Epithelial cell of proximal tubule (primary cell): Measurements from ENCODE around the gene MCF2L2. TPM values are rescaled to one million over a fixed set of nuclear protein-coding genes. Genes with fewer than 3 reads are reported as not detected.

Experiments
- DNase-seq: peaks from one replicate; pipeline ENCODE4 v3.0.0-alpha.2; 2011; ENCODE audit warnings: low read depth
- H3K4me3 ChIP-seq: 2 replicates; pipeline ENCODE4 v1.5.1; 2011; ENCODE audit warnings: low read depth, mild to moderate bottlenecking, low read length
- CTCF ChIP-seq: conservative IDR thresholded peaks from 2 replicates; pipeline ENCODE4 v1.5.1; 2012; ENCODE audit warnings: low read depth, mild to moderate bottlenecking, low read length
- total RNA-seq: library from RNA; depleted of rRNA; stranded (reverse); fragments of >200 nt; gene quantifications from 2 replicates; pipeline ENCODE4 v1.2.3, GENCODE V29; 2015

The MCF2L2 gene
- total RNA-seq, 1 donor from 2014 or later = 0.58 TPM

- no peak for TF ChIP-seq CTCF
- no peak overlapping the region for H3K4me3 ChIP-seq
- DNase-seq = no peak
Measured at GRCh38 chr3:183189641-183190040, 238.8 kb downstream of the MCF2L2 start.

DNA sequence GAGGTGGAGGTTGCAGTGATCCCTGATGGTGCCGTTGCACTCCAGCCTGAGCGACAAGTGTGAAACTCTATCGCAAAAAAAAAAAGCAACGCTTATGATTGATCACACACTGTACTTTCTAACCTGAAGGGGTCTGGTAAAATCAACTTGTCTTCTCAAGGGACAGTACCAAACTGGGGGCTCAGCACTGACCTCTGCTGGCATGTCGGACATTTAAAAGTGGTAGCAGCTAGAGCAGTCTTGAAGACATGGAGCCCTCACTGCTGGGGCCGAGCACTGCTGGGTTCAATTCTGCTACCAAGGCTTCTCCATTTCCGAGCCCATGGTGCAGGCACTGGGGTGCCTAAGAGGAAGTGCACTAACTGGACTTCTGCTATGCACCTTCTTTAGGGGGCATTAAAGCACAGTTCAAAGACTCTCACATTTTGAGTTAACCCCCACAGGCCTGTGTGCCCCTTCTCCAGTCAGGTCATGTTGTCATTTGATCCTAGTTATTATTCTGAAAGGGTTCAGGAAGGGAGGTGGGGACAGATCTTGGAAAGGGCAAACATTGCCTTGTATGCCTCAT, 239.4 kb downstream of the MCF2L2 start:
- DNase-seq = no peak
- TF ChIP-seq CTCF = peak; percentile 56
- no peak overlapping the region for H3K4me3 ChIP-seq

- no peak for TF ChIP-seq CTCF
- peak; percentile 19 for DNase-seq
- H3K4me3 ChIP-seq = no peak overlapping the region
Measured at GRCh38 chr3:183185696-183186095, 242.7 kb downstream of the MCF2L2 start.

- H3K4me3 ChIP-seq = no peak overlapping the region
- DNase-seq = no peak
- TF ChIP-seq CTCF = no peak
Measured at GRCh38 chr3:183182732-183183610, 245.4 kb downstream of the MCF2L2 start.

- TF ChIP-seq CTCF = no peak
- no peak overlapping the region for H3K4me3 ChIP-seq
- DNase-seq = no peak
Measured at GRCh38 chr3:183182073-183182472, 246.3 kb downstream of the MCF2L2 start.

GRCh38 chr3:183181606-183182005, 246.8 kb downstream of the MCF2L2 start:
- TF ChIP-seq CTCF = no peak
- no peak overlapping the region for H3K4me3 ChIP-seq
- no peak for DNase-seq

DNA sequence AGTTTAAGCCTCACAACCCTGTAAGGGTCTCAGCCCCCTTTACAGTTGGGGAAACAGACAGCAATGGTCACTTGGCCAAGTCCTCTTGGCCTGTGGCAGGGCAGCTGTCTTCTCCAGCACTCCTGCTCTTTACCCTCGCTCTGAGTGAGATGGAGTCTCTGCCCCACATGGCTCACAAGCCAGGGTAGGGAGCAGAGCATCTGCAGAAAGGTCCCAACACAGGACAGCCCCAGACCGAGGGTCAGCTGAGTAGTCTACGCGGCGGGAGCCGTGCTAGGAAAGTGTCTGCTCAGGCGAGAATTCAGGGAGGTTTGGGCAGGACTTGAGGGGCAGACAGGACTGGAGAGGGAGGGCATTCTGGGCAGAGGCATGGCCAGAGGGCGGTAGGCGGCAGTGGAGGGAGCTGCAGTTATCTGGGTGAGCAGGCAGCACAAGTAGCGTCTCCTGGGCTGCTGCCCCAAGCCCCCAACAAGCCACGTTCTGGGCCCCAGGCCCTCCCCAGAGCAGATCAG, 247.6 kb downstream of the MCF2L2 start:
- H3K4me3 ChIP-seq = no peak overlapping the region
- no peak for TF ChIP-seq CTCF
- no peak for DNase-seq
